Measurements from ENCODE around the gene TSPAN9. TPM values are rescaled to one million over a fixed set of nuclear protein-coding genes. Genes with fewer than 3 reads are reported as not detected.

The TSPAN9 gene
- total and polyA plus RNA-seq, 2 donors from 2014 or later: 62.4 to 81.6 TPM

GRCh38 chr12:3196488-3196887 lies 119.3 kb downstream of the TSPAN9 start:
- H3K9me3 ChIP-seq (ENCODE audit: control insufficient read depth in 2 of 3, insufficient read depth in 1 of 3, low read length in 3 of 3): no peaks in the 10 kb centered on the region
- peaks cover 0 to 11% (median 9%) of the 10 kb centered on the region in 3 donors for H3K4me1 ChIP-seq (ENCODE audit: control insufficient read depth in 2 of 3, insufficient read depth in 2 of 3, low read depth in 1 of 3, low read length in 3 of 3)
- FAIRE-seq (no peak), DNase-seq (no peak)
- H3K27me3 ChIP-seq (ENCODE audit: control insufficient read depth, insufficient read depth, low read length): no peaks in the 10 kb centered on the region
- peaks cover 0 to 5% (median 0%) of the 10 kb centered on the region in 3 donors for H3K36me3 ChIP-seq (ENCODE audit: control insufficient read depth in 2 of 3, insufficient read depth in 3 of 3, low read length in 3 of 3)
- no peak for TF ChIP-seq CTCF (IDR thresholded peaks at IDR 0.05; ENCODE audit: borderline replicate concordance, extremely low read depth, insufficient read depth)
- no peak overlapping the region for H3K4me3 ChIP-seq (ENCODE audit: low read length in 3 of 3)
- no peak overlapping the region for H3K9ac ChIP-seq (ENCODE audit: low read length in 3 of 3)
- intact Hi-C loops (cut with DNase I): no loop called here
- no peak overlapping the region for H3K27ac ChIP-seq (ENCODE audit: low read depth in 2 of 2, low read length in 2 of 2)

GRCh38 chr12:3197131-3197818 lies 120.1 kb downstream of the TSPAN9 start:
- Histone ChIP-seq H3K27me3 (ENCODE audit: control insufficient read depth, insufficient read depth, low read length) (no peaks in the 10 kb centered on the region), H3K9ac (ENCODE audit: low read length in 3 of 3) (no peak overlapping the region), H3K27ac (ENCODE audit: low read depth in 2 of 2, low read length in 2 of 2) (no peak overlapping the region), H3K4me3 (ENCODE audit: low read length in 3 of 3) (no peak overlapping the region), H3K4me1 (ENCODE audit: control insufficient read depth in 2 of 3, insufficient read depth in 2 of 3, low read depth in 1 of 3, low read length in 3 of 3) (peaks cover 0 to 11% (median 9%) of the 10 kb centered on the region in 3 donors), H3K36me3 (ENCODE audit: control insufficient read depth in 2 of 3, insufficient read depth in 3 of 3, low read length in 3 of 3) (peaks cover 0 to 7% (median 0%) of the 10 kb centered on the region in 3 donors), H3K9me3 (ENCODE audit: control insufficient read depth in 2 of 3, insufficient read depth in 1 of 3, low read length in 3 of 3) (no peaks in the 10 kb centered on the region)
- no peak for FAIRE-seq
- TF ChIP-seq CTCF (IDR thresholded peaks at IDR 0.05; ENCODE audit: borderline replicate concordance, extremely low read depth, insufficient read depth): no peak
- intact Hi-C loops (cut with DNase I): no loop called here
- DNase-seq: peak in 1 of 5 donors; percentile 52

GRCh38 chr12:3199551-3200031 lies 122.4 kb downstream of the TSPAN9 start:
- H3K4me3 ChIP-seq (ENCODE audit: low read length in 3 of 3): peak overlapping the region; percentile 9 to 27 (median 22)
- intact Hi-C loops (cut with DNase I): no loop called here
- TF ChIP-seq CTCF (IDR thresholded peaks at IDR 0.05; ENCODE audit: borderline replicate concordance, extremely low read depth, insufficient read depth): no peak
- no peaks in the 10 kb centered on the region for H3K27me3 ChIP-seq (ENCODE audit: control insufficient read depth, insufficient read depth, low read length)
- peak overlapping the region in 1 of 3 donors; percentile 7 for H3K9ac ChIP-seq (ENCODE audit: low read length in 3 of 3)
- H3K4me1 ChIP-seq (ENCODE audit: control insufficient read depth in 2 of 3, insufficient read depth in 2 of 3, low read depth in 1 of 3, low read length in 3 of 3): peaks cover 0 to 17% (median 5%) of the 10 kb centered on the region in 3 donors
- H3K27ac ChIP-seq (ENCODE audit: low read depth in 2 of 2, low read length in 2 of 2): no peak overlapping the region
- H3K36me3 ChIP-seq (ENCODE audit: control insufficient read depth in 2 of 3, insufficient read depth in 3 of 3, low read length in 3 of 3): peaks cover 0 to 7% (median 0%) of the 10 kb centered on the region in 3 donors
- DNase-seq (peak in 4 of 5 donors; percentile 75 to 86 (median 81)), FAIRE-seq (no peak)
- no peaks in the 10 kb centered on the region for H3K9me3 ChIP-seq (ENCODE audit: control insufficient read depth in 2 of 3, insufficient read depth in 1 of 3, low read length in 3 of 3)
